A673 (cell line): ENCODE results near the gene SDHC. TPM values are rescaled to one million over a fixed set of nuclear protein-coding genes. Genes with fewer than 3 reads are reported as not detected.
"Not testable (repeated sequence)": the region's sequence is repeated elsewhere in the genome, so short reads cannot be mapped to it uniquely, and the experiment has no call there.

Source experiments
- BruUV-seq: library from RNA; stranded (reverse); fragments of 400-500 nt; replicated peaks from 2 replicates; lab custom pipeline; 2021; lab: Mats Ljungman, UMichigan
- CTCF ChIA-PET: fragments of 300-600 bp; sonication (Branson Sonifier 250); formaldehyde crosslinking; loops from one replicate; lab custom pipeline; 2022; ENCODE audit warnings: antibody characterized with exemption; lab: Charles Lee
- POLR2A ChIA-PET: fragments of 300-600 bp; sonication (Branson Sonifier 250); formaldehyde crosslinking; loops from one replicate; lab custom pipeline; 2022; ENCODE audit warnings: antibody characterized with exemption; ENCODE audit not compliant: low non-redundant PET; lab: Charles Lee
- DNase-seq: peaks from one replicate; pipeline ENCODE4 v3.0.0-alpha.2; 2015; ENCODE audit warnings: low spot score
- H3K27ac ChIP-seq: fragments of 200-600 bp; sonication (generic); 2 replicates; pipeline ENCODE4 v1.5.1; 2016; ENCODE audit warnings: mixed run types, low read depth, mild to moderate bottlenecking, mixed read lengths, antibody characterized with exemption, low read length; ENCODE audit not compliant: poor library complexity, severe bottlenecking
- H3K27me3 ChIP-seq: fragments of 200-600 bp; sonication (generic); replicated peaks from 2 replicates; pipeline ENCODE4 v1.6.1; 2017; ENCODE audit warnings: mixed run types, low read depth, mild to moderate bottlenecking, mixed read lengths, antibody characterized with exemption, low read length; ENCODE audit not compliant: insufficient read depth, poor library complexity
- H3K36me3 ChIP-seq: fragments of 200-600 bp; sonication (generic); 2 replicates; pipeline ENCODE4 v1.6.1; 2016; ENCODE audit warnings: mixed run types, mild to moderate bottlenecking, mixed read lengths, antibody characterized with exemption, low read length; ENCODE audit not compliant: insufficient read depth, poor library complexity, severe bottlenecking
- H3K4me1 ChIP-seq: fragments of 200-600 bp; sonication (generic); 2 replicates; pipeline ENCODE4 v1.6.1; 2017; ENCODE audit warnings: mixed run types, mild to moderate bottlenecking, mixed read lengths, antibody characterized with exemption, low read length; ENCODE audit not compliant: insufficient read depth, poor library complexity, severe bottlenecking
- H3K4me3 ChIP-seq: fragments of 200-600 bp; sonication (generic); 2 replicates; pipeline ENCODE4 v1.5.1; 2016; ENCODE audit warnings: low read depth, mixed run types, mild to moderate bottlenecking, mixed read lengths, low read length; ENCODE audit not compliant: poor library complexity, severe bottlenecking
- H3K9me3 ChIP-seq: fragments of 200-600 bp; sonication (generic); 2 replicates; pipeline ENCODE4 v1.6.1; 2016; ENCODE audit warnings: mixed run types, low read depth, mild to moderate bottlenecking, mixed read lengths, antibody characterized with exemption, low read length; ENCODE audit not compliant: poor library complexity, severe bottlenecking
- EZH2 ChIP-seq: fragments of 200-600 bp; sonication (generic); IDR thresholded peaks from 2 replicates; pipeline ENCODE4 v1.6.1; 2017; ENCODE audit warnings: borderline replicate concordance, low read depth, mild to moderate bottlenecking, mixed read lengths, antibody characterized with exemption, low read length; ENCODE audit not compliant: poor library complexity, severe bottlenecking
- intact Hi-C: fragments of 100-400 bp; cut with micrococcal nuclease; formaldehyde crosslinking; loops from one replicate; pipeline ENCODE4 v1.10.0; 2022; ENCODE audit not compliant: unreplicated experiment
- total RNA-seq: library from RNA; stranded (reverse); gene quantifications from 2 replicates; pipeline ENCODE4 v1.2.3, GENCODE V29; 2021
- TF ChIP-seq, protein P1 (sequence below): fragments of 300-800, 200-600 bp; sonication (generic); conservative IDR thresholded peaks from 2 replicates; pipeline ENCODE4 v1.5.1; 2017; ENCODE audit warnings: low read depth, mild to moderate bottlenecking, antibody characterized with exemption, low read length, moderate library complexity, mixed read lengths

Gene SDHC
- total RNA-seq, 1 experiment from 2014 or later = 228 TPM

DNA sequence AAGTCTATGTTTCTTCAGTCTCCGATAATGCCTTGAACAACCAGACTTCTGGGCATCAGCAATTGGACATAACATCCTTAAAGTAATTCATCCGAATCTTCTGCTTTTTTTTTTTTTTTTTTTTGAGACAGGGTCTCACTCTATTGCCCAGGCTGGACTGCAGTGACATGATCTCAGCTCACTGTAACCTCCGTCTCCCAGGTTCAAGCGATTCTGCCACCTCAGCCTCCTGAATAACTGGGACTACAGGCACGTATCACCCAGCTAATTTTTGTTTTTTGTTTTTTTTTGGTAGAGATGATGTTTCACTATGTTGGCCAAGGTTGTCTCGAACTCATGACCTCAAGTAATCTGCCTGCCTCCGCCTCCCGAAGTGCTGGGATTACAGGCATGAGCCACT, 77.4 kb downstream of the SDHC start:
- no TSS peak for BruUV-seq
- TF ChIP-seq EZH2 = no peak
- TF ChIP-seq, protein P1, sequence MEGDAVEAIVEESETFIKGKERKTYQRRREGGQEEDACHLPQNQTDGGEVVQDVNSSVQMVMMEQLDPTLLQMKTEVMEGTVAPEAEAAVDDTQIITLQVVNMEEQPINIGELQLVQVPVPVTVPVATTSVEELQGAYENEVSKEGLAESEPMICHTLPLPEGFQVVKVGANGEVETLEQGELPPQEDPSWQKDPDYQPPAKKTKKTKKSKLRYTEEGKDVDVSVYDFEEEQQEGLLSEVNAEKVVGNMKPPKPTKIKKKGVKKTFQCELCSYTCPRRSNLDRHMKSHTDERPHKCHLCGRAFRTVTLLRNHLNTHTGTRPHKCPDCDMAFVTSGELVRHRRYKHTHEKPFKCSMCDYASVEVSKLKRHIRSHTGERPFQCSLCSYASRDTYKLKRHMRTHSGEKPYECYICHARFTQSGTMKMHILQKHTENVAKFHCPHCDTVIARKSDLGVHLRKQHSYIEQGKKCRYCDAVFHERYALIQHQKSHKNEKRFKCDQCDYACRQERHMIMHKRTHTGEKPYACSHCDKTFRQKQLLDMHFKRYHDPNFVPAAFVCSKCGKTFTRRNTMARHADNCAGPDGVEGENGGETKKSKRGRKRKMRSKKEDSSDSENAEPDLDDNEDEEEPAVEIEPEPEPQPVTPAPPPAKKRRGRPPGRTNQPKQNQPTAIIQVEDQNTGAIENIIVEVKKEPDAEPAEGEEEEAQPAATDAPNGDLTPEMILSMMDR = no peak
- no peak overlapping the region for H3K4me3 ChIP-seq
- DNase-seq = no peak
- no peaks in the 10 kb centered on the region for H3K9me3 ChIP-seq
- ChIA-PET POLR2A (interaction anchor here (0.7 kb wide), 1 partner anchor 153 kb away, joined by 3 read pairs; no protein-coding TSS in a partner anchor), CTCF (no interaction called here)
- H3K27me3 ChIP-seq = no peaks in the 10 kb centered on the region
- intact Hi-C loops = no loop called here
- peaks cover 6% of the 10 kb centered on the region for H3K4me1 ChIP-seq
- H3K36me3 ChIP-seq = no peaks in the 10 kb centered on the region
- H3K27ac ChIP-seq = no peak overlapping the region

GRCh38 chr1:161393151-161393550, 79.0 kb downstream of the SDHC start:
- intact Hi-C loops = no loop called here
- no peak overlapping the region for H3K4me3 ChIP-seq
- no TSS peak for BruUV-seq
- no peak for DNase-seq
- TF ChIP-seq EZH2 = no peak
- TF ChIP-seq, protein P1 = no peak
- H3K4me1 ChIP-seq = peaks cover 6% of the 10 kb centered on the region
- CTCF ChIA-PET = no interaction called here
- POLR2A ChIA-PET = no interaction called here
- no peak overlapping the region for H3K27ac ChIP-seq
- no peaks in the 10 kb centered on the region for H3K9me3 ChIP-seq
- H3K27me3 ChIP-seq = no peaks in the 10 kb centered on the region
- no peaks in the 10 kb centered on the region for H3K36me3 ChIP-seq

DNA sequence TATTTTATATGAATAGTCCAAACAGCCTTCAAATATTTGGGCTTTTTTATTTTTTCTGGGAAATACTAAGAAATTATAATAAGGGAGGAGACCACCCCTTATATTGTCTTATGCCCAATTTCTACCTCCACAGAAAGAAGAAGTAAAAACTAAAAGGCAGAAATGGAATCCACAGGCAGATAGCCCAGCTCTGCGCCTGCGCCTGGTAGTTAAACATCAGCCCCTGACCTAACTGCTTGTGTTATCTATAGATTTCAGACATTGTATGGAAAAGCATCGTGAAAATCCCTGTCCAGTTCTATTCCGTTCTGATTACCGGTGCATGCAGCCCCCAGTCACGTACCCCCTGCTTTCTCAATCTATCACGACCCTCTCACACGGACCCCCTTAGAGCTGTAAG, 82.9 kb downstream of the SDHC start:
- H3K4me1 ChIP-seq, H3K9me3 ChIP-seq, POLR2A ChIA-PET, H3K27ac ChIP-seq, BruUV-seq, CTCF ChIA-PET, H3K36me3 ChIP-seq, H3K4me3 ChIP-seq, DNase-seq, H3K27me3 ChIP-seq, intact Hi-C loops: not testable (repeated sequence)

- H3K27me3 ChIP-seq = no peaks in the 10 kb centered on the region
- ChIA-PET POLR2A (no interaction called here), CTCF (no interaction called here)
- H3K4me1 ChIP-seq = peaks cover 5% of the 10 kb centered on the region
- peak overlapping the region; percentile 99 for H3K27ac ChIP-seq
- no peak for TF ChIP-seq EZH2
- TF ChIP-seq, protein P1 = no peak
- H3K36me3 ChIP-seq = no peaks in the 10 kb centered on the region
- BruUV-seq = no TSS peak
- H3K9me3 ChIP-seq = no peaks in the 10 kb centered on the region
- no peak for DNase-seq
- intact Hi-C loops = no loop called here
- peak overlapping the region; percentile 68 for H3K4me3 ChIP-seq
These were observed 84.7 kb downstream of the SDHC start for GRCh38 chr1:161398900-161399256.
